Loucy (cell line): ENCODE results near the gene HDGF.

ENCODE experiments used
- H2AFZ ChIP-seq: fragments of 200-600 bp; sonication (generic); 2 replicates; pipeline ENCODE4 v1.6.0; 2016; ENCODE audit warnings: antibody characterized with exemption, mild to moderate bottlenecking, low read length, moderate library complexity
- H3F3A ChIP-seq: fragments of 200-600 bp; 2 replicates; pipeline ENCODE4 v1.6.0; 2016; ENCODE audit warnings: antibody characterized with exemption, low read depth, mild to moderate bottlenecking
- H3K27me3 ChIP-seq: fragments of 200-600 bp; sonication (generic); 2 replicates; pipeline ENCODE4 v1.6.1; 2014; ENCODE audit warnings: low read length, mild to moderate bottlenecking; ENCODE audit not compliant: insufficient read depth, poor library complexity, severe bottlenecking
- H3K36me3 ChIP-seq: fragments of 200-600 bp; sonication (generic); 2 replicates; pipeline ENCODE4 v1.6.1; 2016; ENCODE audit warnings: low read length; ENCODE audit not compliant: insufficient read depth
- H3K4me1 ChIP-seq: fragments of 200-600 bp; sonication (generic); 2 replicates; pipeline ENCODE4 v1.5.1; 2014; ENCODE audit warnings: low read length, mild to moderate bottlenecking; ENCODE audit not compliant: insufficient read depth, poor library complexity, severe bottlenecking
- H3K4me2 ChIP-seq: fragments of 200-600 bp; sonication (generic); 2 replicates; pipeline ENCODE4 v1.6.0; 2014; ENCODE audit warnings: antibody characterized with exemption, low read length, low read depth, mild to moderate bottlenecking; ENCODE audit not compliant: poor library complexity, severe bottlenecking
- H3K4me3 ChIP-seq: fragments of 200-600 bp; sonication (generic); 2 replicates; pipeline ENCODE4 v1.5.1; 2014; ENCODE audit warnings: low read length, mild to moderate bottlenecking, mixed read lengths; ENCODE audit not compliant: poor library complexity, severe bottlenecking
- H3K79me2 ChIP-seq: fragments of 200-600 bp; sonication (generic); 2 replicates; pipeline ENCODE4 v1.6.1; 2014; ENCODE audit warnings: low read length; ENCODE audit not compliant: insufficient read depth
- H3K9ac ChIP-seq: fragments of 200-600 bp; sonication (generic); 2 replicates; pipeline ENCODE4 v1.6.0; 2014; ENCODE audit warnings: mild to moderate bottlenecking, low read depth, low read length, moderate library complexity; ENCODE audit not compliant: poor library complexity, severe bottlenecking
- H3K9me2 ChIP-seq: fragments of 200-600 bp; sonication (generic); replicated peaks from 2 replicates; pipeline ENCODE4 v1.6.1; 2016; ENCODE audit warnings: low read depth, low read length, mixed read lengths
- H3K9me3 ChIP-seq: fragments of 200-600 bp; sonication (generic); 2 replicates; pipeline ENCODE4 v1.6.1; 2014; ENCODE audit warnings: mild to moderate bottlenecking, antibody characterized with exemption, low read length, low read depth; ENCODE audit not compliant: insufficient read depth
- H4K20me1 ChIP-seq: fragments of 200-600 bp; sonication (generic); 2 replicates; pipeline ENCODE4 v1.6.0; 2014; ENCODE audit warnings: antibody characterized with exemption, low read length, mild to moderate bottlenecking; ENCODE audit not compliant: insufficient read depth, poor library complexity, severe bottlenecking
- CTCF ChIP-seq: fragments of 200-600 bp; sonication (generic); conservative IDR thresholded peaks from 2 replicates; pipeline ENCODE4 v1.5.1; 2014; ENCODE audit warnings: mild to moderate bottlenecking, antibody characterized with exemption, low read length
- EZH2phosphoT487 ChIP-seq: fragments of 200-600 bp; IDR thresholded peaks from 2 replicates; pipeline ENCODE4 v1.6.1; 2018; ENCODE audit warnings: antibody characterized with exemption, mild to moderate bottlenecking, moderate library complexity, borderline replicate concordance

Gene HDGF

GRCh38 chr1:156740741-156741480 is 10.6 kb downstream of the HDGF start, which contains the start of gene MRPL24:
Gene MRPL24, minus strand, starts transcription at chr1:156741088. Its CDS starts 2,384 bp downstream, at chr1:156738704.
- no peak for TF ChIP-seq EZH2phosphoT487
- no peak for TF ChIP-seq CTCF
- Histone ChIP-seq H3K9ac (peak within 1 kb of the TSS; percentile 93), H3F3A (peaks cover 19% of the 10 kb centered on the region; the same call in 1 of the 2 replicates), H3K79me2 (peaks cover 48% of the 10 kb centered on the region), H3K4me2 (peak within 1 kb of the TSS; percentile 91), H3K9me2 (no peaks in the 10 kb centered on the region), H3K36me3 (peaks cover 37% of the 10 kb centered on the region; the same call in 1 of the 2 replicates), H4K20me1 (peaks cover 17% of the 10 kb centered on the region), H3K4me1 (peaks cover 23% of the 10 kb centered on the region), H2AFZ (peak within 1 kb of the TSS; percentile 88), H3K4me3 (peak within 1 kb of the TSS; percentile 96), H3K9me3 (no peaks in the 10 kb centered on the region), H3K27me3 (no peaks in the 10 kb centered on the region)

DNA sequence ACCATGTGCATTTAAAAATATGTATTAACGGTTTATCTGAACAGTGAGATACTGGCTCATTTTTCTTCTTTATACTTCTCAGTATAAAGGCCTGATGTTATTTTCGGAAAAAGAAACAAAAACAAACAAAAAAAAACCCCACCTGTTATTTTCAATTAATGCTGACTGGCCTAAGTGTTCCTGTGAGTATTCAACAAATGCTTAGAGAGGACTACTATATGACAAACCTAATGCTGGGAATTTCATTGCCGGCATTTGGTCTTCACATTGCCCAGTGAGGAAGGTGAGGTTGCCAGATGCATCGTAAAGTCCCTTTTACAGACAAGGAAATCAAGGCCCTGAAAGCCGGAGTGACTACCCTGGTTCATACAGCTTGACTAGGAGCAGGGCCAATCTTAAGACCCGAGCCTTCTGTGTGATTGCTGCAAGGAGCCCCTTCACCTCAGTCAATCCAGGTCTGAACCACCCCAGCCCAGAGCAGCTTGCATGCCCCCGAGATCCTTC is 11.2 kb downstream of the HDGF start:
- TF ChIP-seq CTCF, result no peak
- no peak for TF ChIP-seq EZH2phosphoT487
- Histone ChIP-seq H3K36me3 (peaks cover 32% of the 10 kb centered on the region; the same call in 1 of the 2 replicates), H3K9me2 (no peaks in the 10 kb centered on the region), H3K4me2 (peak overlapping the region; percentile 91), H3K27me3 (no peaks in the 10 kb centered on the region), H3K79me2 (peaks cover 42% of the 10 kb centered on the region), H3K9ac (peak overlapping the region; percentile 93), H3F3A (peaks cover 19% of the 10 kb centered on the region; the same call in 1 of the 2 replicates), H4K20me1 (peaks cover 11% of the 10 kb centered on the region), H3K9me3 (no peaks in the 10 kb centered on the region), H2AFZ (peak overlapping the region; percentile 88), H3K4me3 (peak overlapping the region; percentile 96), H3K4me1 (peaks cover 18% of the 10 kb centered on the region)

DNA sequence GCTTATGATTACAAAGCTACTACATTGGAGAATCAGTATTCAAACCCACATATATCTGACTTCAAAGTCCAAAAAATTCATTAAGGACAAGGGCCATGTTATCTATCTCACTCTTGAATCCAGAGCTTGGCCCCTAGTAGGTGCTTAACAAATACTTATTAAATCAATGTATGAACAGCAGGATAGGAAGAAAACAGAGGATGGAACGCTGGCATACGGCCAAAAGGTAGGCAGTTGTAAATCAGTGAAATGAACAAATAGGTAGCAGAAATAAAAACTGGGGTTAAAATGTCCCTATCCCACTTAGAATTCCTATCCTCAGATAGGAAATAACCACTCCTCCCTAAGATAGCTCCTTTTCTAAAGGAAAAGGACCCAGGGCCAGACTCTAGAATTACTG is 12.6 kb downstream of the HDGF start:
- Histone ChIP-seq H3K79me2 (peaks cover 30% of the 10 kb centered on the region), H3K9me2 (no peaks in the 10 kb centered on the region), H3K4me3 (no peak overlapping the region), H3K27me3 (no peaks in the 10 kb centered on the region), H2AFZ (no peak overlapping the region), H4K20me1 (peaks cover 3% of the 10 kb centered on the region), H3K9ac (no peak overlapping the region), H3K9me3 (no peaks in the 10 kb centered on the region), H3F3A (peaks cover 19% of the 10 kb centered on the region; the same call in 1 of the 2 replicates), H3K4me2 (no peak overlapping the region), H3K36me3 (peaks cover 21% of the 10 kb centered on the region; the same call in 1 of the 2 replicates), H3K4me1 (peaks cover 18% of the 10 kb centered on the region)
- TF ChIP-seq CTCF, result no peak
- TF ChIP-seq EZH2phosphoT487, result no peak
